Mesothelial cell of epicardium (in vitro differentiated cells): ENCODE data around the gene PNKD. TPM values are rescaled to one million over a fixed set of nuclear protein-coding genes. Genes with fewer than 3 reads are reported as not detected.

Source experiments
- DNase-seq, 2 experiments: peaks; one replicate each; pipeline ENCODE4 v3.0.0; 2021; ENCODE audit warnings: low spot score in 2 of 2; ENCODE audit not compliant: unreplicated experiment in 2 of 2
- H3K27ac Mint-ChIP-seq: 2 replicates; pipeline ENCODE4 v1.8.0; 2021; ENCODE audit warnings: mixed read lengths
- H3K27me3 Mint-ChIP-seq: 2 replicates; pipeline ENCODE4 v1.8.0; 2021; ENCODE audit warnings: low read depth, mixed read lengths
- H3K36me3 Mint-ChIP-seq: 2 replicates; pipeline ENCODE4 v1.8.0; 2021; ENCODE audit warnings: mixed read lengths
- H3K4me1 Mint-ChIP-seq: 2 replicates; pipeline ENCODE4 v1.8.0; 2021; ENCODE audit warnings: mixed read lengths
- H3K4me3 Mint-ChIP-seq: 2 replicates; pipeline ENCODE4 v1.8.0; 2021; ENCODE audit warnings: mild to moderate bottlenecking, moderate library complexity, mixed read lengths
- H3K9me3 Mint-ChIP-seq: 2 replicates; pipeline ENCODE4 v1.8.0; 2021; ENCODE audit warnings: mixed read lengths
- CTCF ChIP-seq: fragments of 200-600 bp; sonication (generic); IDR thresholded peaks from one replicate; pipeline ENCODE4 v1.5.0; 2021; ENCODE audit warnings: antibody characterized with exemption; ENCODE audit not compliant: unreplicated experiment
- total RNA-seq: library from RNA; stranded (reverse); gene quantifications from 3 replicates; pipeline ENCODE4 v1.2.1, GENCODE V29; 2021

PNKD gene
- total RNA-seq, 1 donor from 2014 or later: 63.2 TPM

GRCh38 chr2:218368150-218368528 is 97.8 kb downstream of the PNKD start:
- no peak for DNase-seq
- Mint-ChIP-seq H3K4me3 (peak overlapping the region; percentile 65), H3K36me3 (no peaks in the 10 kb centered on the region), H3K4me1 (peaks cover 11% of the 10 kb centered on the region), H3K27me3 (no peaks in the 10 kb centered on the region), H3K9me3 (no peaks in the 10 kb centered on the region), H3K27ac (peak overlapping the region; percentile 25)
- TF ChIP-seq CTCF: no peak

- Mint-ChIP-seq H3K27ac (peak overlapping the region; percentile 47), H3K27me3 (no peaks in the 10 kb centered on the region), H3K9me3 (no peaks in the 10 kb centered on the region), H3K4me1 (peaks cover 11% of the 10 kb centered on the region), H3K4me3 (peak overlapping the region; percentile 61), H3K36me3 (no peaks in the 10 kb centered on the region)
- no peak for DNase-seq
- no peak for TF ChIP-seq CTCF
Observed at GRCh38 chr2:218368621-218369153, 98.4 kb downstream of the PNKD start.

- Mint-ChIP-seq H3K27me3 (no peaks in the 10 kb centered on the region), H3K4me1 (peaks cover 11% of the 10 kb centered on the region), H3K4me3 (peak overlapping the region; percentile 61), H3K27ac (no peak overlapping the region), H3K9me3 (no peaks in the 10 kb centered on the region), H3K36me3 (no peaks in the 10 kb centered on the region)
- no peak for DNase-seq
- no peak for TF ChIP-seq CTCF
Observed at GRCh38 chr2:218369330-218369729, 99.0 kb downstream of the PNKD start.

GRCh38 chr2:218370410-218371063 is 100.2 kb downstream of the PNKD start:
- no peak for TF ChIP-seq CTCF
- no peak overlapping the region for H3K4me3 Mint-ChIP-seq
- no peaks in the 10 kb centered on the region for H3K9me3 Mint-ChIP-seq
- DNase-seq: no peak
- no peaks in the 10 kb centered on the region for H3K27me3 Mint-ChIP-seq
- no peaks in the 10 kb centered on the region for H3K36me3 Mint-ChIP-seq
- H3K27ac Mint-ChIP-seq: no peak overlapping the region
- peaks cover 16% of the 10 kb centered on the region for H3K4me1 Mint-ChIP-seq

GRCh38 chr2:218371983-218372350 is 101.6 kb downstream of the PNKD start:
- no peak for DNase-seq
- Mint-ChIP-seq H3K9me3 (no peaks in the 10 kb centered on the region), H3K4me1 (peaks cover 16% of the 10 kb centered on the region), H3K27me3 (no peaks in the 10 kb centered on the region), H3K4me3 (no peak overlapping the region), H3K36me3 (no peaks in the 10 kb centered on the region), H3K27ac (no peak overlapping the region)
- TF ChIP-seq CTCF: no peak
